Ascending aorta (tissue), 2 donors: ENCODE measurements around the gene WNT9A. TPM values are rescaled to one million over a fixed set of nuclear protein-coding genes. Genes with fewer than 3 reads are reported as not detected.

Source experiments
- DNase-seq, 2 donors: peaks; one replicate each; pipeline ENCODE4 v3.0.0-alpha.2; 2019; ENCODE audit warnings: low spot score in 2 of 2
- H3K27ac ChIP-seq, 2 donors: fragments of 200-600 bp; sonication (generic); one replicate each; pipeline ENCODE4 v1.5.1; 2016 to 2017; ENCODE audit warnings: mild to moderate bottlenecking in 1 of 2
- H3K27me3 ChIP-seq: fragments of 200-600 bp; sonication (generic); one replicate; pipeline ENCODE4 v1.5.1; 2017
- H3K36me3 ChIP-seq, 2 donors: fragments of 200-600 bp; sonication (generic); one replicate each; pipeline ENCODE4 v1.5.1; 2016
- H3K4me1 ChIP-seq, 2 donors: fragments of 200-600 bp; sonication (generic); one replicate each; pipeline ENCODE4 v1.5.1; 2016 to 2017; ENCODE audit warnings: mild to moderate bottlenecking in 1 of 2
- H3K4me3 ChIP-seq, 2 donors: fragments of 200-600 bp; sonication (generic); one replicate each; pipeline ENCODE4 v1.5.1; 2016 to 2017; ENCODE audit warnings: mild to moderate bottlenecking in 1 of 2
- H3K9me3 ChIP-seq, 2 donors: fragments of 200-600 bp; sonication (generic); one replicate each; pipeline ENCODE4 v1.5.1; 2016
- CTCF ChIP-seq, 3 experiments: fragments of 200-600 bp in 2 of 3; fragments of 450-650 bp in 1 of 3; sonication (generic) in 2 of 3; IDR thresholded peaks; one replicate each; pipeline ENCODE4 v1.5.1; 2016 to 2019; ENCODE audit warnings: antibody characterized with exemption in 3 of 3, mild to moderate bottlenecking in 1 of 3, moderate library complexity in 1 of 3
- intact Hi-C: fragments of 100-400 bp; cut with DNase I; formaldehyde crosslinking; loops from one replicate; pipeline ENCODE4 v1.15.1; 2023
- total RNA-seq: library from RNA; depleted of rRNA; stranded (reverse); fragments of >200 nt; gene quantifications from one replicate; pipeline ENCODE4 v1.1.0, GENCODE V29; 2016

WNT9A gene
- total RNA-seq, 1 donor from 2014 or later = 0.96 TPM

- TF ChIP-seq CTCF (IDR thresholded peaks at IDR 0.05) = no peak
- Histone ChIP-seq H3K27ac (no peak overlapping the region), H3K4me3 (no peak overlapping the region), H3K36me3 (no peaks in the 10 kb centered on the region), H3K9me3 (no peaks in the 10 kb centered on the region), H3K27me3 (no peaks in the 10 kb centered on the region), H3K4me1 (no peaks in the 10 kb centered on the region)
- intact Hi-C loops = no loop called here
- DNase-seq = no peak
These were observed 77.4 kb downstream of the WNT9A start for GRCh38 chr1:227870366-227870765.

DNA sequence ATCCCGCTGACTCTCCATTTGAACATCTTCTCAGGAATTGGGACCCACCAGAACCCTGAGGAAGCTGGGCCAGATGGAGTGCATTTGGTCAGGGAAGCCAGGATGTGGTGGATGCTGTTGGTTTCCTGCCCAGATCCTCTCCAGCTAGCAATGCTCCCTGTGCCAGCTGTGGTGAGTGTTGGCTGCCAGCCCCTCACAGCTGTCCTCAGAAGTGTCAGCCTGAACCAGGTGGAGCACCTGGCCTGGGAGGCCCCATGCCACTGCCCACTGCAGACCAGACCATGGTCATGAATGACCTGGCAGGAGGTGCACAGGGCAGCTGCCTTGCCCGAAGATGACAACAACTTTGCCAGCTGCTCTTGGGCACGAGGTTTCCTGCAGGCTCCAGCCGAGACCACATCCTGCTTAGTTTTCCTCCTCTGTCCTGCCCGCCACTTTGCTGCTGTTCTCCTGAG, 77.9 kb downstream of the WNT9A start:
- peaks cover 0 to 5% of the 10 kb centered on the region in 2 donors for H3K9me3 ChIP-seq
- no peaks in the 10 kb centered on the region for H3K36me3 ChIP-seq
- H3K4me3 ChIP-seq = no peak overlapping the region
- no peaks in the 10 kb centered on the region for H3K4me1 ChIP-seq
- no peak for DNase-seq
- no peaks in the 10 kb centered on the region for H3K27me3 ChIP-seq
- H3K27ac ChIP-seq = no peak overlapping the region
- no peak for TF ChIP-seq CTCF (IDR thresholded peaks at IDR 0.05)
- intact Hi-C loops = no loop called here

DNA sequence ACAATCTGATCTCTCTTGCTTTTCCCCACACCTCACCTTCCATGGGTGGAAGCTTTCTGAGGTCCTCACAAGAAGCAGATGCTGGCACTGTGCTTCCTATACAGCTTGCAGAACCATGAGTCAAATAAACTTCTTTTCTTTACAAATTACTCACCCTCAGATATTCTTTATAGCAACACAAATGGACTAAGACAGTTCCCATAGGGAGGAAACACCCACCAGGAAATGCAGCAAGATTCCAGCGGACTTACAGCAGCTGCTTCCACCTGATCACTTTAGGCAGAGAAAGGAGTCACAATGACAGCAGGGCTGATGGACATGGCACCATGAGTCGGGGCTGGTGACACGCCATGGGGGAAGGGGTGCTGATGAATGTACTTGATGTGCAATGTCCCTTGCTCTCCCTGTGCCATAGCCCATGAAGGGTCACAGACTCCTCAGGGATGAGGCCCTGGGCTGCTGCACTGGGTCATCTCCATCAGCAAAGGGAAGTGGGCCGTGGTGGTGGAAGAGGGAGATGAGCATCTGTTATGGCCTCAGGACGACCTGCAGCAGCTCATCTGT, 78.4 kb downstream of the WNT9A start:
- peaks cover 0 to 6% of the 10 kb centered on the region in 2 donors for H3K9me3 ChIP-seq
- H3K4me3 ChIP-seq = no peak overlapping the region
- no peaks in the 10 kb centered on the region for H3K36me3 ChIP-seq
- DNase-seq = no peak
- H3K27ac ChIP-seq = no peak overlapping the region
- no peaks in the 10 kb centered on the region for H3K27me3 ChIP-seq
- no peaks in the 10 kb centered on the region for H3K4me1 ChIP-seq
- intact Hi-C loops = no loop called here
- TF ChIP-seq CTCF (IDR thresholded peaks at IDR 0.05) = no peak

Other genes starting within 250 kb of the WNT9A start
- gene JMJD4, start 212.6 kb downstream of the WNT9A start, total RNA-seq = 10.6 TPM
- 54.0 TPM for gene SNAP47, start 212.5 kb downstream of the WNT9A start, total RNA-seq
- not detected for gene PRSS38, start 132.3 kb downstream of the WNT9A start, total RNA-seq
- gene WNT3A, start 59.1 kb upstream of the WNT9A start, total RNA-seq = not detected
- gene ARF1, start 134.8 kb upstream of the WNT9A start, total RNA-seq = 447 TPM
- 2.4 TPM for gene C1orf35, start 155.4 kb upstream of the WNT9A start, total RNA-seq
- gene MRPL55, start 161.4 kb upstream of the WNT9A start, total RNA-seq = 23.6 TPM
- 979 TPM for gene GUK1, start 192.3 kb upstream of the WNT9A start, total RNA-seq
- 5.4 TPM for gene GJC2, start 202.0 kb upstream of the WNT9A start, total RNA-seq
- 55.6 TPM for gene IBA57, start 217.9 kb upstream of the WNT9A start, total RNA-seq